NB4 (cell line): ENCODE results near the gene ARHGAP26.

ENCODE experiments used
- DNase-seq: peaks from one replicate; pipeline ENCODE4 v3.0.0; 2010; ENCODE audit warnings: low read depth
- H3K4me3 ChIP-seq: one replicate; pipeline ENCODE4 v1.5.1; 2011; ENCODE audit warnings: mild to moderate bottlenecking, low read depth, low read length, moderate library complexity
- MYC ChIP-seq: IDR thresholded peaks from 2 replicates; pipeline ENCODE4 v1.6.1; 2011; ENCODE audit warnings: low read depth, low read length
- POLR2A ChIP-seq: IDR thresholded peaks from 2 replicates; pipeline ENCODE4 v1.6.1; 2011; ENCODE audit warnings: mild to moderate bottlenecking; ENCODE audit not compliant: insufficient read length; ENCODE audit errors: extremely low read depth
- TF ChIP-seq, protein P1 (sequence below): IDR thresholded peaks from one replicate; pipeline ENCODE4 v1.5.1; 2012; ENCODE audit warnings: low read depth, low read length
- TF ChIP-seq, protein P2 (sequence below): IDR thresholded peaks from 2 replicates; pipeline ENCODE4 v1.6.1; 2011; ENCODE audit warnings: low read depth, low read length

ARHGAP26 gene

DNA sequence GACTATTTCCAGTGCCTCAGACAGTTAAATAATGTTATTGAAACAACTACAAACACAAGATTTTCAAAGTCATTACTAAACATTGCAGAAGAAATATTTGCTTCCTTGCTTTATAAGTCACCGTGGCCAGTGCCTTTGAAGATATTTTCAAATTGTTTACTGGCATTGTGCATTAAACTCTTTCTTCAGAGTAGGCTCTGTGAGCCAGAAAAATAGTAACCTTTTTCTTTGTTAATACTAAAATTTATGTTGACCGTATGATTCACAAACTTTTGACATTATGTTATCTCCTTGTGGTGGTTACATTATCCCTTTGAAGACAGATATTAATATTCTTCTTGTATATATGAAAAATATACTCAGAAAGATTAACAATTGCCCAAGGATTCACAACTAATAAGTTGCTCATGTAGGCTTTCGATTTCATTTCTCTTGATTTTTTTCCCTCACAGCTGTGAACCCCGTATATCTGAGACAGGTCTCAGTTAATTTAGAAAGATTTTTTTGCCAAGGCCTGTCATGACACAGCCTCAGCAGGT, 493.2 kb downstream of the ARHGAP26 start:
- no peak for DNase-seq
- TF ChIP-seq, protein P1, sequence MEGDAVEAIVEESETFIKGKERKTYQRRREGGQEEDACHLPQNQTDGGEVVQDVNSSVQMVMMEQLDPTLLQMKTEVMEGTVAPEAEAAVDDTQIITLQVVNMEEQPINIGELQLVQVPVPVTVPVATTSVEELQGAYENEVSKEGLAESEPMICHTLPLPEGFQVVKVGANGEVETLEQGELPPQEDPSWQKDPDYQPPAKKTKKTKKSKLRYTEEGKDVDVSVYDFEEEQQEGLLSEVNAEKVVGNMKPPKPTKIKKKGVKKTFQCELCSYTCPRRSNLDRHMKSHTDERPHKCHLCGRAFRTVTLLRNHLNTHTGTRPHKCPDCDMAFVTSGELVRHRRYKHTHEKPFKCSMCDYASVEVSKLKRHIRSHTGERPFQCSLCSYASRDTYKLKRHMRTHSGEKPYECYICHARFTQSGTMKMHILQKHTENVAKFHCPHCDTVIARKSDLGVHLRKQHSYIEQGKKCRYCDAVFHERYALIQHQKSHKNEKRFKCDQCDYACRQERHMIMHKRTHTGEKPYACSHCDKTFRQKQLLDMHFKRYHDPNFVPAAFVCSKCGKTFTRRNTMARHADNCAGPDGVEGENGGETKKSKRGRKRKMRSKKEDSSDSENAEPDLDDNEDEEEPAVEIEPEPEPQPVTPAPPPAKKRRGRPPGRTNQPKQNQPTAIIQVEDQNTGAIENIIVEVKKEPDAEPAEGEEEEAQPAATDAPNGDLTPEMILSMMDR: no peak
- no peak for TF ChIP-seq MYC
- TF ChIP-seq, protein P2, sequence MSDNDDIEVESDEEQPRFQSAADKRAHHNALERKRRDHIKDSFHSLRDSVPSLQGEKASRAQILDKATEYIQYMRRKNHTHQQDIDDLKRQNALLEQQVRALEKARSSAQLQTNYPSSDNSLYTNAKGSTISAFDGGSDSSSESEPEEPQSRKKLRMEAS: no peak
- TF ChIP-seq POLR2A: no peak
- no peak overlapping the region for H3K4me3 ChIP-seq

DNA sequence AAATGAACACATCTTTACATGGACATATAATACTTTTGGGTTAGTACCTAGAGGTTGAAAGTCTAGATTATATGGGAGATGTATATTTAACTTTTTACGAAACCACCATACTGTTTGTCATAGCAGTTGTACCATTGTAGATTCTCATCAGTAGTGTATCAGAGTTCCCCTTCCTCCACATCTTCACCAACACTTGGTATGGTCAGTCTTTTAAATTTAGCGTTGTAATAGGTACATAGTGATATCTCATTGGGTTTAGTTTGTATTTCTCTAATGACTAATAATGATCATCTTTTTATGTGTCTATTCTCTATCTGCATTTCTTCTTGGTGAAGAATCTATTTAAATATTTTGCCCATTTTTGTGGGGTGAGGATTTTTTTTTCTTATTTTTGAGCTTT, 495.8 kb downstream of the ARHGAP26 start:
- TF ChIP-seq MYC (no peak), POLR2A (no peak)
- TF ChIP-seq, protein P1: no peak
- TF ChIP-seq, protein P2: no peak
- no peak overlapping the region for H3K4me3 ChIP-seq
- DNase-seq: no peak

DNA sequence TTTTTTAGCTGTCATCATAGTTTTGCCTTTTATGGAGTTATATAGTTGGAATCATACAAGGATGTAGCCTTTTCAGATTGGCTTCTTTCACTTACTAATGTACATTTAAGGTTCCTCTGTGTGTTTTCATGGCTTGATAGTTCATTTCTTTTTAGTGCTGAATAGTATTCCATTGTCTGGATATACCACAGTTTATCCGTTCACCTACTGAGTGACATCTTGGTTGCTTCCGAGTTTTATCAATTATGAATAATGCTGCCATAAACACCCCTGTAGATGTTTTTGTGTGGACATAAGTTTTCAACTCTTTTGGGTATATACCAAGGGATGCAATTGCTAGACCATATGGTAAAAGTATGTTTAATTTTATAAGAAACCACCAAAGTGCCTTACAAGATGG, 497.0 kb downstream of the ARHGAP26 start:
- TF ChIP-seq, protein P2: no peak
- TF ChIP-seq, protein P1: no peak
- TF ChIP-seq POLR2A (no peak), MYC (no peak)
- no peak for DNase-seq
- H3K4me3 ChIP-seq: no peak overlapping the region

DNA sequence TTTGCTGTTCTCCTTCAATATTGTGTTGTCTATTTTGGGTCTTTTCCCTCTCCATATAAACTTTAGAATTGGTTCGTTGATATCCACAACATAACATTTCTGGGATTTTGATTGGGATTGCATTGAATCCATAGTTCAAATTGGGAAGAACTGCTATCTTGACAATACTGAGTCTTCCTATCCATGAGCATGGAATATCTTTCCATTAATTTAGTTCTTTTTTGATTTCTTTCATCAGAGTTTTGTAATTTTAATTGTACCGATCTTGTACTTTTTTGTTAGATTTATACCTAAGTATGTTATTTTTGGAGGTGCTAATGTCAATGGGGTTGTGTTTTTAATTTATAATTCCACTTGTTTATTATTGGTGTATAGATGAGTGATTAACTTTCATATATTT, 498.2 kb downstream of the ARHGAP26 start:
- TF ChIP-seq MYC: no peak
- no peak for TF ChIP-seq POLR2A
- TF ChIP-seq, protein P2: no peak
- TF ChIP-seq, protein P1: no peak
- no peak overlapping the region for H3K4me3 ChIP-seq
- no peak for DNase-seq

DNA sequence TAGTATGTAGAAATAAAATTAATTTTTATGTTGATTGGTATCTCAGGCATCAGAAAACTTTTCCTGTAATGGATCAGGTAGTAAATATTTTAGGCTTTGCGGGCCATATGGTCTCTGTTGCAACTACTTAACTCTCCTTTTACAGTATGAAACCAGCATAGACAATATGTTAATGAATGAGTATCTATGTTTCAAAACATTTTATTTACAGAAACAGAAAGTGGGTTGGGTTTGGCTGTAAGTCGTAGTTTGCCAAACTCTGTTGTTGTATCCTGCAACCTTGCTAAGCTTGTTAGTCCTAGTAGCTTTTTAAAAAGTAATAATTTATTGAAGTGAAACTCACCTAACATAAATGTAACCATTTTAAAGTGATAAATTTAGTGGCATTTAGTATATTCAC, 501.3 kb downstream of the ARHGAP26 start:
- TF ChIP-seq MYC (no peak), POLR2A (no peak)
- TF ChIP-seq, protein P1: no peak
- TF ChIP-seq, protein P2: no peak
- no peak overlapping the region for H3K4me3 ChIP-seq
- DNase-seq: no peak

DNA sequence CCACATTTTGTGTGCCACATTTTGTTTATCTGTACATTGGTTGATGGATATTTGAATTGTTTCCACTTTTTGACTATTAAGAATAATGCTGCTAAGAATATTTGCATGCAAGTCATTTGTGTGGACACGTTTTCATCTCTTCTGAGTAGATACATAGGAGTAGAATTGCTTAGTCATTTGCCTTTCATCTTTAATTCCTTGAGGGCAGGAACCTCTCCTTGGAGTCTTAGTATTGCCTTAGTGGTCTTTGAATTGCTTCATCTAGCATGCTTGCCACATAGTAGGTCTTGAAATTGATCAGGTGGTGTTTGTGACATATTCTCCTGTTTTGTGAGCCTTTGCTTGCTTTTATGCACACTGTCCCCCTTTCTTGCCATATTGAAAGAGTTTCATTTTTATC, 504.8 kb downstream of the ARHGAP26 start:
- peak; percentile 6 for DNase-seq
- H3K4me3 ChIP-seq: no peak overlapping the region
- TF ChIP-seq MYC (no peak), POLR2A (no peak)
- TF ChIP-seq, protein P1: no peak
- TF ChIP-seq, protein P2: no peak
